Nephron (organoid): ENCODE measurements around the gene MPDU1.

Experiments used
- H3K27ac Mint-ChIP-seq, 3 experiments: 2 replicates each; pipeline ENCODE4 v1.8.0; 2020; ENCODE audit warnings: mixed read lengths in 3 of 3, mild to moderate bottlenecking in 2 of 3, moderate library complexity in 1 of 3
- H3K27me3 Mint-ChIP-seq: 2 replicates; pipeline ENCODE4 v1.8.0; 2021; ENCODE audit warnings: low read depth, mild to moderate bottlenecking, moderate library complexity, mixed read lengths
- H3K36me3 Mint-ChIP-seq: 2 replicates; pipeline ENCODE4 v1.8.0; 2020; ENCODE audit warnings: low read depth, mixed read lengths
- H3K4me1 Mint-ChIP-seq: 2 replicates; pipeline ENCODE4 v1.8.0; 2020; ENCODE audit warnings: mixed read lengths
- H3K4me3 Mint-ChIP-seq, 3 experiments: 2 replicates each; pipeline ENCODE4 v1.8.0; 2020; ENCODE audit warnings: mild to moderate bottlenecking in 3 of 3, mixed read lengths in 3 of 3, moderate library complexity in 2 of 3
- H3K9me3 Mint-ChIP-seq: 2 replicates; pipeline ENCODE4 v1.8.0; 2020; ENCODE audit warnings: mixed read lengths
- TF ChIP-seq, protein P1 (sequence below), 3 experiments: fragments of 200-600 bp; sonication (generic); IDR thresholded peaks; one replicate each; pipeline ENCODE4 v1.5.0; 2021; ENCODE audit warnings: antibody characterized with exemption in 3 of 3; ENCODE audit not compliant: unreplicated experiment in 3 of 3

MPDU1 gene

DNA sequence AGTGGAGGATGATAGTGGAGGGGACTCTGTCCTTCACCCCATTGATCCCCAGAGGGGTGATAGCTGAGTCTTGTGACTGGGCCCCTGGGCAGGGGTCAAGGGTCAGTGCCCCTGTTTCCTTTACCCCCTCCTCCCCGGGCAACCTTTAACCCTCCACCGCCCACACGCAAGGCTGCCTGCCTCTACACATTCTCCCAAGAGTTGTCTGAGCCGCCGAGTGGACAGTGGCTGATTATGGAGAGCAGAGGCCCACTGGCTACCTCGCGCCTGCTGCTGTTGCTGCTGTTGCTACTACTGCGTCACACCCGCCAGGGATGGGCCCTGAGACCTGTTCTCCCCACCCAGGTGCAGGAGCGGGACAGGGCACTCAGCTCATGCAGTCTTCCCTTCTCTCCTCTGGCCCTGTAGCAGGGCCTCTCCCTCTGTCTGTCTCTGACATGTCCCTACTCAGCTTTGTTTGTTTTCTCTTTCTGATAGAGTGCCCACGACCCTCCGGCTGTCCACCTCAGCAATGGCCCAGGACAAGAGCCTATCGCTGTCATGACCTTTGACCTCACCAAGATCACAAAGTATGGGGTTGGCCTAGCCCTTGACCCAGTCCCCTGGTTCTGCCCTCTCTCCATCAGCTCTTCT is 46.4 kb downstream of the MPDU1 start, which contains the start of gene SHBG:
SHBG (plus strand) TSS at position 197 of the 633 bp plus-strand sequence; CDS start at position 235, 38 bp downstream.
- Mint-ChIP-seq H3K27me3 (no peaks in the 10 kb centered on the region), H3K9me3 (no peaks in the 10 kb centered on the region), H3K36me3 (peaks cover 10% of the 10 kb centered on the region), H3K4me3 (peak within 1 kb of the TSS; percentile 30 to 65 (median 31)), H3K27ac (peak within 1 kb of the TSS; percentile 3 to 43 (median 21)), H3K4me1 (peaks cover 10% of the 10 kb centered on the region)
- TF ChIP-seq, protein P1, sequence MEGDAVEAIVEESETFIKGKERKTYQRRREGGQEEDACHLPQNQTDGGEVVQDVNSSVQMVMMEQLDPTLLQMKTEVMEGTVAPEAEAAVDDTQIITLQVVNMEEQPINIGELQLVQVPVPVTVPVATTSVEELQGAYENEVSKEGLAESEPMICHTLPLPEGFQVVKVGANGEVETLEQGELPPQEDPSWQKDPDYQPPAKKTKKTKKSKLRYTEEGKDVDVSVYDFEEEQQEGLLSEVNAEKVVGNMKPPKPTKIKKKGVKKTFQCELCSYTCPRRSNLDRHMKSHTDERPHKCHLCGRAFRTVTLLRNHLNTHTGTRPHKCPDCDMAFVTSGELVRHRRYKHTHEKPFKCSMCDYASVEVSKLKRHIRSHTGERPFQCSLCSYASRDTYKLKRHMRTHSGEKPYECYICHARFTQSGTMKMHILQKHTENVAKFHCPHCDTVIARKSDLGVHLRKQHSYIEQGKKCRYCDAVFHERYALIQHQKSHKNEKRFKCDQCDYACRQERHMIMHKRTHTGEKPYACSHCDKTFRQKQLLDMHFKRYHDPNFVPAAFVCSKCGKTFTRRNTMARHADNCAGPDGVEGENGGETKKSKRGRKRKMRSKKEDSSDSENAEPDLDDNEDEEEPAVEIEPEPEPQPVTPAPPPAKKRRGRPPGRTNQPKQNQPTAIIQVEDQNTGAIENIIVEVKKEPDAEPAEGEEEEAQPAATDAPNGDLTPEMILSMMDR (IDR thresholded peaks at IDR 0.05; ENCODE audit: unreplicated experiment in 3 of 3): no peak

DNA sequence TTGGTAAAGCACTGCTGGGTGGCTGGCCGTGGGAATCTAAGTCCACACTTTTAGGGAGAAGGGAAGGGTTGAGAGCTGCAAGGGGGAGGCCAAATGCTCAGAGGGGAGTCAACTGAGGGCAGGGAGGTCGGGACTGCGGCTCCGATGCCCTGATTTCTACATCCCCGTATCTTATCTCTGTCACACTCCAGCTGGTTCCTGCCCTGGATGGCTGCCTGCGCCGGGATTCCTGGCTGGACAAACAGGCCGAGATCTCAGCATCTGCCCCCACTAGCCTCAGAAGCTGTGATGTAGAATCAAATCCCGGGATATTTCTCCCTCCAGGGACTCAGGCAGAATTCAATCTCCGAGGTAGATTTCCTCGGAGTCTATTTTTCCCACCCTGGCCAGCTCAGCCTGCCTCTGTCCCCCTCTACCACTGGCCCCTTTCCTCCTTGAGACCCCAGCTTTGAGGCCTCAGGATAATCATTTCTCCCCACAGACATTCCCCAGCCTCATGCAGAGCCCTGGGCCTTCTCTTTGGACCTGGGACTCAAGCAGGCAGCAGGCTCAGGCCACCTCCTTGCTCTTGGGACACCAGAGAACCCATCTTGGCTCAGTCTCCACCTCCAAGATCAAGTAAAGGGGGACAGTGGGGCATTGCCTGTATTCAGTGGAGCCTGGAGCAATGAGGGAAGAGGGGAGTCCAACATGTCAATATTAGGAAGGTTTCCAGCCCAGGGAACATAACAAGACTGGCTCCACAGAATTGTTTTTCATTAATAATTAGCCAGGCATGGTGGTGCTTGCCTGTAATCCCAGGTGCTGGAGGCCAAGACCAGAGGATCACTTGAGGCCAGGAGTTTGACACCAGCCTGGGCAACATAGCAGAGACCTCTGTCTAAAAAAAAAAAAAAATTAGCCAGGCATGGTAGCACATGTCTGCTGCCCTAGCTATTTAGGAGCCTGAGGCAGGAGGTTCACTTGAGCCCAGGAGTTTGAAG is 48.0 kb downstream of the MPDU1 start:
- Mint-ChIP-seq H3K27me3 (peaks cover 4% of the 10 kb centered on the region), H3K4me1 (peaks cover 4% of the 10 kb centered on the region), H3K4me3 (no peak overlapping the region), H3K27ac (no peak overlapping the region), H3K36me3 (peaks cover 3% of the 10 kb centered on the region), H3K9me3 (no peaks in the 10 kb centered on the region)
- TF ChIP-seq, protein P1 (IDR thresholded peaks at IDR 0.05; ENCODE audit: unreplicated experiment in 3 of 3): no peak

DNA sequence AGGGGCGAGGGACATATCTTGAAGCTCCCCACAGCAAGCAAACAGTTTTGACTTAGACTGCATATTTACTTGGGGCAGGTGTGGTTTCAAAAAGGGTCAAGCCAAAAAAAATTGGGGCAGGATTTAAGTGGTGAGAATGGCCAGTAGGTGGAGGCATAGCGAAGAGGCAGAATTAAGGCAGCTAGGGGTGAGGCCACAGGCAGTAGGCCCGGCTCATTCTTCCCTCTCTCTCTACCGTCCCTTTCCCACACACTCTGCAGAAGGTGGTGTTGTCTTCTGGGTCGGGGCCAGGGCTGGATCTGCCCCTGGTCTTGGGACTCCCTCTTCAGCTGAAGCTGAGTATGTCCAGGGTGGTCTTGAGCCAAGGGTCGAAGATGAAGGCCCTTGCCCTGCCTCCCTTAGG is 48.8 kb downstream of the MPDU1 start:
- H3K4me3 Mint-ChIP-seq: no peak overlapping the region

DNA sequence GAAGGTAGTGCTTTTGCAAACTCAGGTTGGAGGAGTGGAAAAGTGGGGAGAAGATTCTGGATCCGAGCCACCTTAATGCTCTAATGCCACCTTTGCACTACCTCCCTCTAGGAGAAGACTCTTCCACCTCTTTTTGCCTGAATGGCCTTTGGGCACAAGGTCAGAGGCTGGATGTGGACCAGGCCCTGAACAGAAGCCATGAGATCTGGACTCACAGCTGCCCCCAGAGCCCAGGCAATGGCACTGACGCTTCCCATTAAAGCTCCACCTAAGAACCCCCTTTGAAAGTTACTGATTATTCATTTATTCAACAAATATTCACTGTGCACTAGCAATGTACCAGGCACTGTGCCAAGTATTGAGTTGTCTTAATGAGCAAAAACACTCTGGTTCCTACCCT is 49.4 kb downstream of the MPDU1 start:
- Mint-ChIP-seq H3K27ac (peak overlapping the region in 2 of 3 experiments; percentile 43 to 65), H3K36me3 (no peaks in the 10 kb centered on the region), H3K4me3 (no peak overlapping the region), H3K27me3 (peaks cover 4% of the 10 kb centered on the region), H3K4me1 (no peaks in the 10 kb centered on the region), H3K9me3 (no peaks in the 10 kb centered on the region)
- TF ChIP-seq, protein P1 (IDR thresholded peaks at IDR 0.05; ENCODE audit: unreplicated experiment in 3 of 3): no peak

More for the DNA sequence above, 48.8 kb downstream of the MPDU1 start:
- Mint-ChIP-seq H3K4me1 (no peaks in the 10 kb centered on the region), H3K36me3 (no peaks in the 10 kb centered on the region), H3K9me3 (no peaks in the 10 kb centered on the region), H3K27me3 (peaks cover 4% of the 10 kb centered on the region), H3K27ac (peak overlapping the region in 2 of 3 experiments; percentile 40 to 81)
- TF ChIP-seq, protein P1 (IDR thresholded peaks at IDR 0.05; ENCODE audit: unreplicated experiment in 3 of 3): peak; percentile 18 to 26 (median 24)

DNA sequence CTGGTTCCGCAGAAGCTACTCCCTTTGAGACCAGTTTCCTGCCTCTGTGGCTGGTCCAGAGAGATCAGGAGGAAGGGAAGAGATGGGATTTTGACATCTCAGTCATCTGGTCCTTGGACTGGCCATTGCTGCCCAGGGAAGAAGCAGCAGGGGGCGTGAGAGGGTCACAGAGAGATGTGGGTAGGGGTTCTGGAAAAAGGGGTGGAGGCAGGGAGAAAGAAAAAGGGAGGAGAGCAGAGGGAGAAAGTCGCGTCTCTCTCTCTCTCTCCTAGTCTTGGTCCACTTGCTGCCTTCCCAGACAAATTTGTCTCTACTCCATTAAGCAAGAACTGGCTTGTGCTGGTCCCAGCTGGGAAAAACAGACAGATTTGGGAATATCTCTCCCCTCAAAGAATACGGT is 50.7 kb downstream of the MPDU1 start:
- no peaks in the 10 kb centered on the region for H3K4me1 Mint-ChIP-seq
- peak overlapping the region; percentile 43 to 58 (median 57) for H3K27ac Mint-ChIP-seq
- no peaks in the 10 kb centered on the region for H3K9me3 Mint-ChIP-seq
- H3K4me3 Mint-ChIP-seq: no peak overlapping the region
- TF ChIP-seq, protein P1 (IDR thresholded peaks at IDR 0.05; ENCODE audit: unreplicated experiment in 3 of 3): peak; percentile 52 to 68 (median 66)
- peaks cover 4% of the 10 kb centered on the region for H3K27me3 Mint-ChIP-seq
- H3K36me3 Mint-ChIP-seq: no peaks in the 10 kb centered on the region
